ENCODE measurements around the gene PSENEN.

The PSENEN gene

GRCh38 chr19:35783469-35784434 lies 38.3 kb downstream of the PSENEN start:
- H3K4me3 ChIP-seq (ENCODE audit: low read depth in 1 of 2, low read length in 2 of 2): no peak overlapping the region
- no peaks in the 10 kb centered on the region for H3K4me1 ChIP-seq (ENCODE audit: insufficient read depth, low read length)
- no peak overlapping the region for H3K27ac ChIP-seq (ENCODE audit: low read depth, low read length)
- no peak overlapping the region for H3K9ac ChIP-seq (ENCODE audit: low read length)
- H3K9me3 ChIP-seq (ENCODE audit: low read length): no peaks in the 10 kb centered on the region
- H3K36me3 ChIP-seq (ENCODE audit: insufficient read depth, low read length): no peaks in the 10 kb centered on the region
- no peaks in the 10 kb centered on the region for H3K27me3 ChIP-seq (ENCODE audit: control insufficient read depth in 1 of 2, insufficient read depth in 2 of 2, low read length in 2 of 2)

GRCh38 chr19:35784503-35785338 lies 39.3 kb downstream of the PSENEN start:
- H3K4me3 ChIP-seq (ENCODE audit: low read depth in 1 of 2, low read length in 2 of 2): no peak overlapping the region
- H3K4me1 ChIP-seq (ENCODE audit: insufficient read depth, low read length): no peaks in the 10 kb centered on the region
- no peak overlapping the region for H3K9ac ChIP-seq (ENCODE audit: low read length)
- no peaks in the 10 kb centered on the region for H3K27me3 ChIP-seq (ENCODE audit: control insufficient read depth in 1 of 2, insufficient read depth in 2 of 2, low read length in 2 of 2)
- H3K36me3 ChIP-seq (ENCODE audit: insufficient read depth, low read length): no peaks in the 10 kb centered on the region
- no peaks in the 10 kb centered on the region for H3K9me3 ChIP-seq (ENCODE audit: low read length)
- H3K27ac ChIP-seq (ENCODE audit: low read depth, low read length): no peak overlapping the region

GRCh38 chr19:35785339-35785627 lies 39.8 kb downstream of the PSENEN start:
- Histone ChIP-seq H3K27ac (ENCODE audit: low read depth, low read length) (no peak overlapping the region), H3K36me3 (ENCODE audit: insufficient read depth, low read length) (no peaks in the 10 kb centered on the region), H3K9ac (ENCODE audit: low read length) (no peak overlapping the region)

GRCh38 chr19:35786299-35787160 lies 41.1 kb downstream of the PSENEN start:
- Histone ChIP-seq H3K36me3 (ENCODE audit: insufficient read depth, low read length) (no peaks in the 10 kb centered on the region), H3K9ac (ENCODE audit: low read length) (no peak overlapping the region), H3K27ac (ENCODE audit: low read depth, low read length) (no peak overlapping the region), H3K4me3 (ENCODE audit: low read depth in 1 of 2, low read length in 2 of 2) (no peak overlapping the region), H3K27me3 (ENCODE audit: control insufficient read depth in 1 of 2, insufficient read depth in 2 of 2, low read length in 2 of 2) (no peaks in the 10 kb centered on the region), H3K4me1 (ENCODE audit: insufficient read depth, low read length) (no peaks in the 10 kb centered on the region), H3K9me3 (ENCODE audit: low read length) (no peaks in the 10 kb centered on the region)

More at GRCh38 chr19:35785339-35785627, 39.8 kb downstream of the PSENEN start:
- Histone ChIP-seq H3K4me1 (ENCODE audit: insufficient read depth, low read length) (no peaks in the 10 kb centered on the region), H3K9me3 (ENCODE audit: low read length) (no peaks in the 10 kb centered on the region), H3K27me3 (ENCODE audit: control insufficient read depth in 1 of 2, insufficient read depth in 2 of 2, low read length in 2 of 2) (no peaks in the 10 kb centered on the region), H3K4me3 (ENCODE audit: low read depth in 1 of 2, low read length in 2 of 2) (no peak overlapping the region)

GRCh38 chr19:35787227-35787799 lies 41.9 kb downstream of the PSENEN start:
- Histone ChIP-seq H3K36me3 (ENCODE audit: insufficient read depth, low read length) (no peaks in the 10 kb centered on the region), H3K9ac (ENCODE audit: low read length) (no peak overlapping the region), H3K9me3 (ENCODE audit: low read length) (no peaks in the 10 kb centered on the region), H3K4me1 (ENCODE audit: insufficient read depth, low read length) (no peaks in the 10 kb centered on the region), H3K4me3 (ENCODE audit: low read depth in 1 of 2, low read length in 2 of 2) (no peak overlapping the region), H3K27ac (ENCODE audit: low read depth, low read length) (no peak overlapping the region), H3K27me3 (ENCODE audit: control insufficient read depth in 1 of 2, insufficient read depth in 2 of 2, low read length in 2 of 2) (no peaks in the 10 kb centered on the region)

GRCh38 chr19:35788205-35788960 lies 42.9 kb downstream of the PSENEN start:
- Histone ChIP-seq H3K4me3 (ENCODE audit: low read depth in 1 of 2, low read length in 2 of 2) (no peak overlapping the region), H3K9ac (ENCODE audit: low read length) (no peak overlapping the region), H3K27ac (ENCODE audit: low read depth, low read length) (no peak overlapping the region), H3K9me3 (ENCODE audit: low read length) (no peaks in the 10 kb centered on the region), H3K36me3 (ENCODE audit: insufficient read depth, low read length) (no peaks in the 10 kb centered on the region), H3K27me3 (ENCODE audit: control insufficient read depth in 1 of 2, insufficient read depth in 2 of 2, low read length in 2 of 2) (peaks cover 0 to 3% of the 10 kb centered on the region in 2 donors), H3K4me1 (ENCODE audit: insufficient read depth, low read length) (no peaks in the 10 kb centered on the region)

GRCh38 chr19:35789195-35789977 lies 43.9 kb downstream of the PSENEN start:
- Histone ChIP-seq H3K36me3 (ENCODE audit: insufficient read depth, low read length) (no peaks in the 10 kb centered on the region), H3K9ac (ENCODE audit: low read length) (no peak overlapping the region), H3K4me1 (ENCODE audit: insufficient read depth, low read length) (no peaks in the 10 kb centered on the region)

GRCh38 chr19:35789978-35790944 lies 44.8 kb downstream of the PSENEN start:
- H3K36me3 ChIP-seq (ENCODE audit: insufficient read depth, low read length): no peaks in the 10 kb centered on the region
- no peaks in the 10 kb centered on the region for H3K9me3 ChIP-seq (ENCODE audit: low read length)
- no peak overlapping the region for H3K27ac ChIP-seq (ENCODE audit: low read depth, low read length)
- no peak overlapping the region for H3K9ac ChIP-seq (ENCODE audit: low read length)
- peaks cover 0 to 3% of the 10 kb centered on the region in 2 donors for H3K27me3 ChIP-seq (ENCODE audit: control insufficient read depth in 1 of 2, insufficient read depth in 2 of 2, low read length in 2 of 2)
- H3K4me1 ChIP-seq (ENCODE audit: insufficient read depth, low read length): no peaks in the 10 kb centered on the region
- no peak overlapping the region for H3K4me3 ChIP-seq (ENCODE audit: low read depth in 1 of 2, low read length in 2 of 2)

More at GRCh38 chr19:35789195-35789977, 43.9 kb downstream of the PSENEN start:
- Histone ChIP-seq H3K27ac (ENCODE audit: low read depth, low read length) (no peak overlapping the region), H3K27me3 (ENCODE audit: control insufficient read depth in 1 of 2, insufficient read depth in 2 of 2, low read length in 2 of 2) (peaks cover 0 to 3% of the 10 kb centered on the region in 2 donors), H3K4me3 (ENCODE audit: low read depth in 1 of 2, low read length in 2 of 2) (no peak overlapping the region), H3K9me3 (ENCODE audit: low read length) (no peaks in the 10 kb centered on the region)

All from muscle layer of colon (tissue), 2 donors.